Measurements from ENCODE around the gene GRSF1. TPM values are rescaled to one million over a fixed set of nuclear protein-coding genes. Genes with fewer than 3 reads are reported as not detected.

Gene GRSF1
- polyA plus RNA-seq (2012; rRNA removed), result 44.2 and 63.7 TPM in 2 replicates
- 62.9 and 76.6 TPM in 2 replicates for polyA plus RNA-seq (2012; cell fraction: cytosol; rRNA removed)
- 35.1 and 51.6 TPM in 2 replicates for polyA plus RNA-seq (2012; cell fraction: nucleus; rRNA removed)

- Histone ChIP-seq H3K36me3 (replicated peaks in 1 of 2; ENCODE audit: control insufficient read depth in 1 of 2, insufficient read depth in 2 of 2, low read length in 1 of 2) (peaks cover 0 to 12% of the 10 kb centered on the region in 2 experiments), H3K79me2 (ENCODE audit: insufficient read depth) (peaks cover 47% of the 10 kb centered on the region), H3K27me3 (ENCODE audit: insufficient read depth) (no peaks in the 10 kb centered on the region), H3K4me3 (ENCODE audit: low read depth in 2 of 2, low read length in 1 of 2) (peak within 1 kb of the TSS; percentile 81 to 87), H3K9me2 (no peaks in the 10 kb centered on the region), H2AFZ (ENCODE audit: low read depth) (peak within 1 kb of the TSS; percentile 51; the same call in 1 of the 2 replicates), H3F3A (replicated peaks; ENCODE audit: insufficient read depth) (peaks cover 5% of the 10 kb centered on the region), H3K4me1 (ENCODE audit: control insufficient read depth in 1 of 2, insufficient read depth in 2 of 2, low read depth in 1 of 2, low read length in 1 of 2) (peaks cover 0 to 4% of the 10 kb centered on the region in 2 experiments; a peak in 2 of 4 replicates), H3K9ac (peak within 1 kb of the TSS; percentile 89), H4K20me1 (ENCODE audit: insufficient read depth) (peaks cover 38% of the 10 kb centered on the region), H3K9me3 (no peaks in the 10 kb centered on the region), H3K27ac (ENCODE audit: low read depth in 2 of 2, low read length in 1 of 2) (peak within 1 kb of the TSS; percentile 79 to 87), H3K4me2 (peak within 1 kb of the TSS; percentile 98)
- WGBS (ENCODE audit: low lambda C conversion rate), result 0% methylated on average over 7 of the region's 51 CpGs
- CTCF ChIA-PET, result interaction anchor here (1.0 kb wide), 1 partner anchor 170 kb away, joined by 6 read pairs; no protein-coding TSS in a partner anchor
- POLR2A ChIA-PET, result interaction anchor here (0.6 to 2.4 kb wide), 5 partner anchors 12 to 154 kb away, joined by 3 to 12 read pairs (median 4); partner anchors contain the start of genes DCK, MOB1B and RUFY3
- peak; percentile 97 for DNase-seq
- TF ChIP-seq MAX (IDR thresholded peaks at IDR 0.05; ENCODE audit: low read depth), result peak; percentile 69
- no peak for TF ChIP-seq TEAD4 (IDR thresholded peaks at IDR 0.05; ENCODE audit: borderline replicate concordance, insufficient read depth)
- no peak for TF ChIP-seq PBX3 (IDR thresholded peaks at IDR 0.05)
- TF ChIP-seq ZBTB33 (IDR thresholded peaks at IDR 0.05; ENCODE audit: borderline replicate concordance, low read depth), result no peak
- TF ChIP-seq JUND (IDR thresholded peaks at IDR 0.05), result no peak
- TF ChIP-seq NRF1 (IDR thresholded peaks at IDR 0.05; ENCODE audit: low read depth, low read length), result peak; percentile 79
- TF ChIP-seq FOXJ3 (CRISPR knock-in tag; IDR thresholded peaks at IDR 0.05), result no peak
- TF ChIP-seq GATA2 (CRISPR knock-in tag; IDR thresholded peaks at IDR 0.05), result no peak
- peak; percentile 10; the same call in 1 of the 2 replicates for TF ChIP-seq MXI1 (IDR thresholded peaks at IDR 0.05; ENCODE audit: low read depth, low read length)
- TF ChIP-seq TCF12 (IDR thresholded peaks at IDR 0.05), result peak; percentile 7; the same call in 1 of the 2 replicates
- no peak for TF ChIP-seq NFIC (IDR thresholded peaks at IDR 0.05; ENCODE audit: borderline replicate concordance)
- peak; percentile 66 for TF ChIP-seq CHD2 (IDR thresholded peaks at IDR 0.05; ENCODE audit: low read length, partially characterized antibody)
- TF ChIP-seq MEF2A (IDR thresholded peaks at IDR 0.05; ENCODE audit: borderline replicate concordance, low read depth), result no peak
- TF ChIP-seq RCOR1 (IDR thresholded peaks at IDR 0.05; ENCODE audit: low read length), result no peak
- TF ChIP-seq SMC3 (IDR thresholded peaks at IDR 0.05; ENCODE audit: low read depth, low read length), result no peak
- no peak for TF ChIP-seq USF1 (IDR thresholded peaks at IDR 0.05; ENCODE audit: borderline replicate concordance, low read depth)
- TF ChIP-seq RXRA (IDR thresholded peaks at IDR 0.05; ENCODE audit: borderline replicate concordance, low read depth), result no peak
- TF ChIP-seq EP300 (IDR thresholded peaks at IDR 0.05; ENCODE audit: borderline replicate concordance in 1 of 2, low read depth in 1 of 2, low read length in 1 of 2), result no peak
- peak; percentile 71; the same call in 1 of the 2 replicates for TF ChIP-seq YY1 (IDR thresholded peaks at IDR 0.05; ENCODE audit: low read depth)
- no peak for TF ChIP-seq USF2 (IDR thresholded peaks at IDR 0.05; ENCODE audit: borderline replicate concordance, low read depth, low read length)
- peak; percentile 90 for TF ChIP-seq TAF1 (IDR thresholded peaks at IDR 0.05; ENCODE audit: borderline replicate concordance, low read depth, low read length)
- TF ChIP-seq GABPA (IDR thresholded peaks at IDR 0.05; ENCODE audit: low read depth), result peak; percentile 44
- no peak for TF ChIP-seq RAD21 (IDR thresholded peaks at IDR 0.05; ENCODE audit: low read length)
- TF ChIP-seq EZH2phosphoT487 (IDR thresholded peaks at IDR 0.05; ENCODE audit: borderline replicate concordance, low read depth), result no peak
- no peak for TF ChIP-seq RFX5 (IDR thresholded peaks at IDR 0.05; ENCODE audit: low read length)
- TF ChIP-seq FOXM1 (IDR thresholded peaks at IDR 0.05; ENCODE audit: low read depth), result no peak
- no peak for TF ChIP-seq CTCF (IDR thresholded peaks at IDR 0.05)
Observed at GRCh38 chr4:70839589-70840093, at the start of gene GRSF1. Gene GRSF1 (minus strand): TSS chr4:70839890. CDS start chr4:70839827, 63 bp downstream.

All from SK-N-SH (cell line).